Body of pancreas (tissue), 4 donors: ENCODE measurements around the gene PRSS38. TPM values are rescaled to one million over a fixed set of nuclear protein-coding genes. Genes with fewer than 3 reads are reported as not detected.
"Not testable (repeated sequence)": the region's sequence is repeated elsewhere in the genome, so short reads cannot be mapped to it uniquely, and the experiment has no call there.

ENCODE experiments used
- ATAC-seq: fragments of 150-250 bp; one replicate; pipeline ENCODE4 v1.9.1; 2016
- DNase-seq, 4 donors: peaks; one replicate each; pipeline ENCODE4 v3.0.0-alpha.2; 2019
- H3K27ac ChIP-seq, 4 donors: fragments of 200-600 bp; sonication (generic); 1 replicate in 3 of 4; 2 replicates in 1 of 4; pipeline versions ENCODE4 v1.5.1 to v1.6.1; 2016 to 2019; ENCODE audit warnings: mild to moderate bottlenecking in 1 of 4, mixed read lengths in 1 of 4, moderate library complexity in 1 of 4
- H3K27me3 ChIP-seq, 2 donors: fragments of 200-600 bp; sonication (generic); one replicate each; pipeline ENCODE4 v1.6.0; 2016; ENCODE audit warnings: mild to moderate bottlenecking in 1 of 2
- H3K36me3 ChIP-seq, 2 donors: fragments of 200-600 bp; sonication (generic); replicated peaks in 1 of 2; 2 replicates each; pipeline ENCODE4 v1.5.1; 2016; ENCODE audit warnings: low read depth in 2 of 2; ENCODE audit not compliant: insufficient read depth in 1 of 2
- H3K4me1 ChIP-seq: fragments of 200-600 bp; sonication (generic); one replicate; pipeline ENCODE4 v1.6.0; 2016
- H3K4me3 ChIP-seq, 2 donors: fragments of 200-600 bp; sonication (generic); 1 replicate in 1 of 2; 2 replicates in 1 of 2; pipeline ENCODE4 v1.5.1; 2016 to 2019
- H3K9me3 ChIP-seq, 3 donors: fragments of 200-600 bp; sonication (generic); 1 replicate in 2 of 3; 2 replicates in 1 of 3; pipeline ENCODE4 v1.5.1; 2016
- CTCF ChIP-seq, 7 experiments: fragments of 450-650 bp in 4 of 7; fragments of 200-600 bp in 3 of 7; sonication (generic) in 3 of 7; IDR thresholded peaks; one replicate each; pipeline ENCODE4 v1.5.1; 2016 to 2019; ENCODE audit warnings: antibody characterized with exemption in 7 of 7
- POLR2A ChIP-seq, 3 donors: fragments of 450-650 bp; IDR thresholded peaks; one replicate each; pipeline ENCODE4 v1.6.1; 2016; ENCODE audit warnings: antibody characterized with exemption in 3 of 3, mild to moderate bottlenecking in 2 of 3
- WGBS, 2 donors: methylation state at CpG; one replicate each; pipeline ENCODE4 v1.1.5; 2017; 5-methylcytosine and 5-hydroxymethylcytosine counted together
- intact Hi-C: fragments of 100-400 bp; cut with DNase I; formaldehyde crosslinking; loops from one replicate; pipeline ENCODE4 v1.15.1; 2023
- total RNA-seq, 2 donors: library from RNA; depleted of rRNA; stranded (reverse); fragments of >200 nt; gene quantifications; one replicate each; pipeline ENCODE4 v1.1.0, GENCODE V29; 2016

Gene PRSS38
- total RNA-seq, 2 donors from 2014 or later, result not detected

- Histone ChIP-seq H3K36me3 (no peaks in the 10 kb centered on the region), H3K27me3 (no peaks in the 10 kb centered on the region), H3K4me3 (no peak overlapping the region), H3K27ac (no peak overlapping the region), H3K9me3 (no peaks in the 10 kb centered on the region), H3K4me1 (no peaks in the 10 kb centered on the region)
- DNase-seq (no peak), ATAC-seq (no peak)
- TF ChIP-seq POLR2A (IDR thresholded peaks at IDR 0.05) (no peak), CTCF (IDR thresholded peaks at IDR 0.05) (no peak)
- intact Hi-C loops, result no loop called here
- WGBS, 2 donors, result 64 to 66% methylated on average over 3 of the region's 3 CpGs
Observed at GRCh38 chr1:227870366-227870765, 54.9 kb downstream of the PRSS38 start.

DNA sequence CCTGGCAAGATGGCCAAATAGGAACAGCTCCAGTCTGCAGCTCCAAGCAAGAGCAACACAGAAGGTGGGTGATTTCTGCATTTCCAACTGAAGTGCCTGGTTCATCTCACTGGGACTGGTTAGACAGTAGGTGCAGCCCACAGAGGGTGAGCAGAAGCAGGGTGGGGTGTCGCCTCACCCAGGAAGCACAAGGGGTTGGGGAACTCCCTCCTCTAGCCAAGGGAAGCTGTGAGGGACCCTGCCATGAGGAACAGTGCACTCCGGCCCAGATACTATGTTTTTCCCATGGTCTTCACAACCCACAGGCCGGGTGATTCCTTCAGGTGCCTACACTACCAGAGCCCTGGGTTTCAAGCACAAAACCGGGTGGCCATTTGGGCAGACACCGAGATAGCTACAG is 56.4 kb downstream of the PRSS38 start:
- H3K9me3 ChIP-seq, H3K4me3 ChIP-seq, H3K36me3 ChIP-seq, ATAC-seq, H3K27me3 ChIP-seq, H3K4me1 ChIP-seq, DNase-seq, H3K27ac ChIP-seq, intact Hi-C loops: not testable (repeated sequence)
- WGBS, 2 donors, result 61 to 100% methylated on average over 1 to 5 of the region's 5 CpGs

GRCh38 chr1:227877810-227878209 is 62.3 kb downstream of the PRSS38 start:
- ATAC-seq, H3K9me3 ChIP-seq, H3K27ac ChIP-seq, H3K4me3 ChIP-seq, H3K36me3 ChIP-seq, intact Hi-C loops, H3K4me1 ChIP-seq, H3K27me3 ChIP-seq, DNase-seq: not testable (repeated sequence)
- 74 to 88% methylated on average over 3 of the region's 3 CpGs for WGBS, 2 donors

GRCh38 chr1:227880342-227880924 is 65.0 kb downstream of the PRSS38 start:
- TF ChIP-seq POLR2A (IDR thresholded peaks at IDR 0.05) (no peak), CTCF (IDR thresholded peaks at IDR 0.05) (no peak)

DNA sequence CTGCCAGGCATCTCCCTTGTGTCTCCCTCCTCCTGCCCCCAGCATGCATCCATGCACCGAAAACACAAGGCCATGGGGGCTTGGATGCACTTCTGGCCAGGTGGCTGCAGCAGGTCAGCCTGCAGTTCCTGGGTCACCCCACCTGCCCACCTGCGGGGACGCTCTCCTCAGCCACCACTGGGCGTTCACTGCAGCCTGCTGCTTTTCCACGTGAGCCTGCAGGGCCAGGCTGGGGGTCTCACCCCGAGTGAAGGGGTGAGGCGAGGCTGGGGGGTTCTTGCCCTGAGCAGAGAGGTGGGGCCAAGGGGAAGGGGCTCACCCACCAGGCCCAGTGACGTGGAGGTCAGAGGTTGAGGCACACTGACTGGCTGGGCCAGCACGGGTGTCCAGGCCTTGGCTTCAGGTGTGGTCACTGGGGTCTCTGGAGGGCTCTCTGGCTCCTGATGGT is 67.6 kb downstream of the PRSS38 start:
- DNase-seq, result peak in 1 of 4 donors; percentile 8

More at GRCh38 chr1:227880342-227880924, 65.0 kb downstream of the PRSS38 start:
- no peaks in the 10 kb centered on the region for H3K4me1 ChIP-seq
- no peaks in the 10 kb centered on the region for H3K36me3 ChIP-seq
- intact Hi-C loops, result no loop called here
- no peak overlapping the region for H3K4me3 ChIP-seq
- DNase-seq (no peak), ATAC-seq (no peak)
- H3K27ac ChIP-seq, result no peak overlapping the region
- no peaks in the 10 kb centered on the region for H3K9me3 ChIP-seq
- H3K27me3 ChIP-seq, result no peaks in the 10 kb centered on the region
- WGBS, 2 donors, result 65 to 81% methylated on average over 4 of the region's 4 CpGs

More for the DNA sequence above, 67.6 kb downstream of the PRSS38 start:
- no peaks in the 10 kb centered on the region for H3K27me3 ChIP-seq
- TF ChIP-seq POLR2A (IDR thresholded peaks at IDR 0.05) (no peak), CTCF (IDR thresholded peaks at IDR 0.05) (no peak)
- no peak overlapping the region for H3K4me3 ChIP-seq
- intact Hi-C loops, result no loop called here
- H3K27ac ChIP-seq, result no peak overlapping the region
- H3K9me3 ChIP-seq, result no peaks in the 10 kb centered on the region
- no peaks in the 10 kb centered on the region for H3K36me3 ChIP-seq
- H3K4me1 ChIP-seq, result peaks cover 13% of the 10 kb centered on the region
- WGBS, 2 donors, result 66 to 87% methylated on average over 8 to 9 of the region's 9 CpGs
- ATAC-seq, result no peak
